GM10248 (cell line): ENCODE results near the gene CCDC97.

Experiments used
- CTCF ChIA-PET: fragments of 300-600 bp; sonication (Branson Sonifier 250); formaldehyde crosslinking; extraction: SDS; loops from one replicate; lab custom pipeline; 2021; ENCODE audit warnings: antibody characterized with exemption; lab: Yijun Ruan, JAX
- POLR2A ChIA-PET: fragments of 350-650 bp; sonication (Branson Sonifier 250); formaldehyde crosslinking; extraction: SDS; loops from one replicate; lab custom pipeline; 2020; ENCODE audit warnings: antibody characterized with exemption; lab: Yijun Ruan, JAX
- DNase-seq: peaks from one replicate; pipeline ENCODE4 v3.0.0; 2012; ENCODE audit errors: extremely low spot score
- TF ChIP-seq, protein P1 (sequence below): IDR thresholded peaks from 2 replicates; pipeline ENCODE4 v1.5.1; 2012; ENCODE audit warnings: mild to moderate bottlenecking, low read depth; ENCODE audit errors: extremely low read depth, missing control alignments, control extremely low read depth

CCDC97 gene

GRCh38 chr19:41324921-41325639, 15.1 kb downstream of the CCDC97 start:
- DNase-seq, result peak; percentile 33
- CTCF ChIA-PET, result interaction anchor here (1.1 to 3.4 kb wide), 4 partner anchors 17 to 27 kb away, joined by 3 to 14 read pairs (median 6); partner anchors contain the start of gene TGFB1

GRCh38 chr19:41325640-41325946, 15.6 kb downstream of the CCDC97 start:
- DNase-seq, result no peak
- ChIA-PET CTCF (interaction anchor here (1.1 to 3.4 kb wide), 4 partner anchors 17 to 27 kb away, joined by 3 to 14 read pairs (median 6); partner anchors contain the start of gene TGFB1), POLR2A (no interaction called here)
- TF ChIP-seq, protein P1, sequence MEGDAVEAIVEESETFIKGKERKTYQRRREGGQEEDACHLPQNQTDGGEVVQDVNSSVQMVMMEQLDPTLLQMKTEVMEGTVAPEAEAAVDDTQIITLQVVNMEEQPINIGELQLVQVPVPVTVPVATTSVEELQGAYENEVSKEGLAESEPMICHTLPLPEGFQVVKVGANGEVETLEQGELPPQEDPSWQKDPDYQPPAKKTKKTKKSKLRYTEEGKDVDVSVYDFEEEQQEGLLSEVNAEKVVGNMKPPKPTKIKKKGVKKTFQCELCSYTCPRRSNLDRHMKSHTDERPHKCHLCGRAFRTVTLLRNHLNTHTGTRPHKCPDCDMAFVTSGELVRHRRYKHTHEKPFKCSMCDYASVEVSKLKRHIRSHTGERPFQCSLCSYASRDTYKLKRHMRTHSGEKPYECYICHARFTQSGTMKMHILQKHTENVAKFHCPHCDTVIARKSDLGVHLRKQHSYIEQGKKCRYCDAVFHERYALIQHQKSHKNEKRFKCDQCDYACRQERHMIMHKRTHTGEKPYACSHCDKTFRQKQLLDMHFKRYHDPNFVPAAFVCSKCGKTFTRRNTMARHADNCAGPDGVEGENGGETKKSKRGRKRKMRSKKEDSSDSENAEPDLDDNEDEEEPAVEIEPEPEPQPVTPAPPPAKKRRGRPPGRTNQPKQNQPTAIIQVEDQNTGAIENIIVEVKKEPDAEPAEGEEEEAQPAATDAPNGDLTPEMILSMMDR, result no peak

More at GRCh38 chr19:41324921-41325639, 15.1 kb downstream of the CCDC97 start:
- TF ChIP-seq, protein P1, result no peak
- POLR2A ChIA-PET, result interaction anchor here (1.1 kb wide), 1 partner anchor 39 kb away, joined by 3 read pairs; the partner anchor contains the start of gene B9D2

- POLR2A ChIA-PET, result no interaction called here
- TF ChIP-seq, protein P1, result no peak
- CTCF ChIA-PET, result interaction anchor here (1.1 to 3.4 kb wide), 4 partner anchors 18 to 26 kb away, joined by 3 to 14 read pairs (median 6); partner anchors contain the start of gene TGFB1
- DNase-seq, result peak; percentile 74
Measured at GRCh38 chr19:41325947-41326706, 16.2 kb downstream of the CCDC97 start.

DNA sequence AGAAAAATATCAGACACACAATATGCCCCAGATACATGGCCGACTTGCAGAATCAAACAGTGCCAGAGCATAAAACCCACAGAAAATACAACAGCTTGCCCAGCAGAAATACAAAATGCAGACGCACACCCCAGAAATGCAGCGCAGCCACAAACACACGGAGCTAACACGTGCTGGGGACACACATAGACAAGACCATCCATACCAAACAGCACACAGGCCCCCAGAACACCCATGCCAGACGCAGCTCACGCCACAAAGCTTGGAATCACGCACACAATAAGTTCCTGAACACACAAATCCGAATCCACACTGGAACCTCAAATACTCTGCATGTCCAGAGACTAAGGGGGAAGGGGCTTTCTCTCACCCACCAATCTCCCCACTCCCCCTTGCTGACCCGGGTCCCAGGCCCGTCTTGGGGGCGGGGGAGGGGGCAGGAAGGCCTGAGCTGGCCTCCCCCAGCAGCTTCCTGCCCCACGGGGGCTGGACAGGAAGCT, 17.2 kb downstream of the CCDC97 start:
- TF ChIP-seq, protein P1, result no peak
- CTCF ChIA-PET, result interaction anchor here (1.0 to 2.6 kb wide), 5 partner anchors 9 to 30 kb away, joined by 4 to 8 read pairs (median 7); partner anchors contain the start of gene TGFB1
- DNase-seq, result no peak
- POLR2A ChIA-PET, result interaction anchor here (0.7 to 1.1 kb wide), 2 partner anchors 9 to 14 kb away, joined by 3 to 6 read pairs; no protein-coding TSS in a partner anchor

GRCh38 chr19:41327576-41328156, 17.7 kb downstream of the CCDC97 start:
- ChIA-PET POLR2A (interaction anchor here (0.7 to 1.2 kb wide), 3 partner anchors 8 to 38 kb away, joined by 3 to 14 read pairs (median 6); no protein-coding TSS in a partner anchor), CTCF (interaction anchor here (1.0 to 2.6 kb wide), 5 partner anchors 9 to 29 kb away, joined by 4 to 8 read pairs (median 7); partner anchors contain the start of gene TGFB1)
- TF ChIP-seq, protein P1, result no peak
- DNase-seq, result peak; percentile 85
